GM23338 (cell line): ENCODE results near the gene SHISA9. TPM values are rescaled to one million over a fixed set of nuclear protein-coding genes. Genes with fewer than 3 reads are reported as not detected.

Source experiments
- ATAC-seq: fragments of 200-7000 bp; cut with Tn5 transposase; 3 replicates; pipeline ENCODE4 v1.9.1; 2020
- DNase-seq: peaks from one replicate; pipeline ENCODE4 v3.0.0-alpha.2; 2015; ENCODE audit warnings: low spot score
- H2AFZ ChIP-seq: fragments of 200-600 bp; sonication (generic); 2 replicates; pipeline ENCODE4 v1.8.0; 2016; ENCODE audit warnings: antibody characterized with exemption, mild to moderate bottlenecking, moderate library complexity
- H3F3A ChIP-seq: fragments of 200-600 bp; sonication (generic); replicated peaks from 2 replicates; pipeline ENCODE4 v1.8.0; 2017; ENCODE audit warnings: antibody characterized with exemption, mixed run types, low read depth
- H3K27ac ChIP-seq: fragments of 200-600 bp; sonication (generic); 2 replicates; pipeline ENCODE4 v1.6.1; 2016; ENCODE audit warnings: low read depth
- H3K27me3 ChIP-seq: fragments of 200-600 bp; sonication (generic); 2 replicates; pipeline ENCODE4 v1.8.0; 2016; ENCODE audit warnings: mild to moderate bottlenecking, mixed run types, moderate library complexity; ENCODE audit not compliant: insufficient read depth
- H3K36me3 ChIP-seq: fragments of 200-600 bp; sonication (generic); 2 replicates; pipeline ENCODE4 v1.8.0; 2016; ENCODE audit warnings: mild to moderate bottlenecking; ENCODE audit not compliant: insufficient read depth
- H3K4me1 ChIP-seq: fragments of 200-600 bp; sonication (generic); 2 replicates; pipeline ENCODE4 v1.8.0; 2016; ENCODE audit warnings: mild to moderate bottlenecking, moderate library complexity; ENCODE audit not compliant: insufficient read depth
- H3K4me2 ChIP-seq: fragments of 200-600 bp; sonication (generic); 2 replicates; pipeline ENCODE4 v1.7.1; 2017; ENCODE audit warnings: mixed run types
- H3K4me3 ChIP-seq: fragments of 200-600 bp; sonication (generic); 2 replicates; pipeline ENCODE4 v1.6.1; 2016; ENCODE audit warnings: mixed run types
- H3K79me2 ChIP-seq: fragments of 200-600 bp; sonication (generic); replicated peaks from 2 replicates; pipeline ENCODE4 v1.8.0; 2017; ENCODE audit warnings: mild to moderate bottlenecking; ENCODE audit not compliant: insufficient read depth
- H3K9me2 ChIP-seq: fragments of 200-600 bp; sonication (generic); 2 replicates; pipeline ENCODE4 v1.8.0; 2017; ENCODE audit not compliant: insufficient read depth
- H4K20me1 ChIP-seq: fragments of 200-600 bp; sonication (generic); replicated peaks from 2 replicates; pipeline ENCODE4 v1.8.0; 2017; ENCODE audit warnings: mild to moderate bottlenecking; ENCODE audit not compliant: insufficient read depth
- H3K27ac Mint-ChIP-seq: 2 replicates; pipeline ENCODE4 v1.8.0; 2020; ENCODE audit warnings: inconsistent platforms, mild to moderate bottlenecking, moderate library complexity, mixed read lengths
- H3K27me3 Mint-ChIP-seq: 3 replicates; pipeline ENCODE4 v1.8.0; 2022; ENCODE audit warnings: low read depth, mild to moderate bottlenecking, moderate library complexity, mixed read lengths, inconsistent platforms; ENCODE audit not compliant: insufficient read depth, poor library complexity
- H3K36me3 Mint-ChIP-seq: 3 replicates; pipeline ENCODE4 v1.8.0; 2021; ENCODE audit warnings: low read depth, mild to moderate bottlenecking, inconsistent platforms, moderate library complexity, mixed read lengths
- H3K4me1 Mint-ChIP-seq: 3 replicates; pipeline ENCODE4 v1.8.0; 2020; ENCODE audit warnings: mild to moderate bottlenecking, inconsistent platforms, mixed read lengths
- H3K4me3 Mint-ChIP-seq: 3 replicates; pipeline ENCODE4 v1.8.0; 2021; ENCODE audit warnings: moderate library complexity, mild to moderate bottlenecking, inconsistent platforms, mixed read lengths
- H3K9me3 Mint-ChIP-seq: 3 replicates; pipeline ENCODE4 v1.8.0; 2020; ENCODE audit warnings: moderate library complexity, mild to moderate bottlenecking, inconsistent platforms, mixed read lengths
- CTCF ChIP-seq, 2 experiments: fragments of 200-600 bp in 1 of 2; sonication (generic) in 1 of 2; conservative IDR thresholded peaks; 2 replicates each; pipeline versions ENCODE4 v1.5.1 to v1.6.1; 2016 to 2017; ENCODE audit warnings: antibody characterized with exemption in 2 of 2, low read depth in 2 of 2, mild to moderate bottlenecking in 2 of 2, moderate library complexity in 1 of 2
- STAT1 ChIP-seq: IDR thresholded peaks from one replicate; pipeline ENCODE4 v1.6.1; 2016; ENCODE audit warnings: antibody characterized with exemption; ENCODE audit not compliant: unreplicated experiment
- ZNF462 ChIP-seq: fragments of 250-450 bp; sonication (Bioruptor Pico); IDR thresholded peaks from 2 replicates; pipeline ENCODE4 v1.5.0; 2020; ENCODE audit warnings: mild to moderate bottlenecking, moderate library complexity
- polyA plus RNA-seq: library from polyadenylated mRNA; unstranded; fragments of >200 nt; fragmentation: Nextera tagmentation; extraction: Ambion mirVana; gene quantifications from 2 replicates; pipeline ENCODE4 v1.2.1, GENCODE V29; 2016
- total RNA-seq: library from RNA; depleted of rRNA; stranded (reverse); fragments of >200 nt; shearing (Covaris generic); gene quantifications from 2 replicates; pipeline ENCODE4 v1.2.3, GENCODE V29; 2014

SHISA9 gene
- total and polyA plus RNA-seq, 2 experiments from 2014 or later: 10.4 to 45.6 TPM

- TF ChIP-seq ZNF462 (CRISPR knock-in tag): no peak
Measured at GRCh38 chr16:13242201-13242600, 340.8 kb downstream of the SHISA9 start (continued).

- H3K36me3 ChIP-seq: no peaks in the 10 kb centered on the region
- no peak for DNase-seq
- Mint-ChIP-seq H3K27ac (no peak overlapping the region), H3K4me1 (no peaks in the 10 kb centered on the region), H3K4me3 (no peak overlapping the region), H3K36me3 (no peaks in the 10 kb centered on the region; the same call in 2 of the 3 replicates), H3K27me3 (no peaks in the 10 kb centered on the region), H3K9me3 (no peaks in the 10 kb centered on the region; the same call in 2 of the 3 replicates)
- no peaks in the 10 kb centered on the region for H3K4me1 ChIP-seq
- no peaks in the 10 kb centered on the region for H3K27me3 ChIP-seq
- ATAC-seq: no peak
- no peak overlapping the region for H3K4me2 ChIP-seq
- H3K79me2 ChIP-seq: no peaks in the 10 kb centered on the region
- H3F3A ChIP-seq: no peaks in the 10 kb centered on the region
- H3K9me2 ChIP-seq: peaks cover 18% of the 10 kb centered on the region
- no peak for TF ChIP-seq CTCF (conservative IDR thresholded peaks at IDR 0.05; ENCODE audit: low read depth in 2 of 2)
- no peak for TF ChIP-seq STAT1
- H3K27ac ChIP-seq: no peak overlapping the region
- no peak overlapping the region for H2AFZ ChIP-seq
- no peak overlapping the region for H3K4me3 ChIP-seq
- H4K20me1 ChIP-seq: no peaks in the 10 kb centered on the region
Measured at GRCh38 chr16:13244770-13245169, 343.4 kb downstream of the SHISA9 start.
